Activated CD4-positive, CD25-positive, alpha-beta regulatory T cell treated with anti-CD3 and anti-CD28 coated beads, Interleukin-2, amount 50 U/mL, for 16 hours (primary cell): ENCODE data around the gene CA12.
"Not testable (repeated sequence)": the region's sequence is repeated elsewhere in the genome, so short reads cannot be mapped to it uniquely, and the experiment has no call there.

Source experiments
- DNase-seq: peaks from one replicate; pipeline ENCODE4 v3.0.0-alpha.2; 2020; ENCODE audit warnings: low read depth, low spot score

Gene CA12

GRCh38 chr15:63338170-63338569 lies 43.5 kb downstream of the CA12 start:
- DNase-seq, result no peak

DNA sequence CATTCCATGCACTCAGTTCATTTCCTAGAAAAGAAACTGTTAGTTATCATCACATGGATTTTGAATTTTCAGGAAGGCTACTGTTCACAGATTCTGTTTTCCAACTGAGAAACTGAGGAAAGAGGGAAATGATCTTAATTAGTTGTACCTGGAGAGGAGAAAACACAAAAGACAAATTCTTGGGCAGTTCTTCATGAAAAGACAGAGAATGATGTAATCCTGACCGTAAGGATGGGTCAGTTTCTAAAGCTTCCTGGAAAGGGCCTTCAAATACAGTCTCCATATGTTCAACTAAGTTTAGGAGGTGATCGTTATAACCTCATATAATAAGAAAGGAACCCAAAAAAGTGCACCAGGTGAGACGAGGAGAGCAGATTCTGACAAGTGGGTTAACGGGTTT lies 44.6 kb downstream of the CA12 start:
- DNase-seq, result no peak

GRCh38 chr15:63335543-63336240 lies 46.0 kb downstream of the CA12 start:
- no peak for DNase-seq

- DNase-seq, result no peak
Measured at GRCh38 chr15:63334821-63335220, 46.8 kb downstream of the CA12 start.

GRCh38 chr15:63332367-63333124 lies 49.1 kb downstream of the CA12 start:
- no peak for DNase-seq

- DNase-seq, result no peak
Measured at GRCh38 chr15:63331456-63331855, 50.2 kb downstream of the CA12 start.

GRCh38 chr15:63330926-63331325 lies 50.7 kb downstream of the CA12 start:
- DNase-seq, result no peak

DNA sequence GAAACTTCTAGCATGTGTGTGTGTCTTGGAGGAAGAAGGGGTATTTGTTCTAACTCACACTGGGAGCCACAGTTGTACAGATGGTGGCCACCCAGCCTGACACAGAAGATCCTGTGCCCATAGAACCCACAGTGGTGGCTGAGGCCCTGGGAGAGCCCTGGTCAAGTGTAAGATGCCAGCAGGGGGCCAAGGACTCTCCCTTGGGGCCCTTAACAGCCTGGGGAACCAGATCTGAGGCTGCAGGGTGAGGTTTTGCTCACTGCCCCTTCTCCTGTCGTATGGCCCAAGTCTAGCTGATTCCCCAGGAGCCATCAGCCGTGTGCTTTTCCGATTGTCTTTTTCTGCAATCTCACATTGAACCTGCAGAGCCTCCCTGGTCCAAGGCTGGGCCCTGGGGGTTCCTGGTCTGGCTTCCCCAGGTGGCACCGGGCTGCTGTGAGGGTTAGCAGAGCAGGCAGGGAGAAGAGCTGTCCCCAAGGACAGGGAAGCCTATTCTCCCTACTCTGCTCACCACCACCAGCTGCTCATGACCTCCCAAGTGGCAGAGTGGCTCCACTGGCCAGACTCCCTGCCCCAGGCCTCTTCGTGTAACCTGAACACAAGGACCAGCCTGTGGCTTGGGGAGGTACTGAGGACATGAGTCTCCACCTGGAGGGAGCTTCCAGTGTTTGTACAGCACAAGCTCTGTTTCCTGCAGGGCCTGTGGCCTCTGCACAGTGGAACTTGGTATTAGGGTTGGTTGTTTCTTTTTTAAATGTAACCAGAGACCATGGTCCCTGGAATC lies 51.9 kb downstream of the CA12 start:
- no peak for DNase-seq

GRCh38 chr15:63327648-63328421 lies 53.8 kb downstream of the CA12 start:
- DNase-seq, result no peak

DNA sequence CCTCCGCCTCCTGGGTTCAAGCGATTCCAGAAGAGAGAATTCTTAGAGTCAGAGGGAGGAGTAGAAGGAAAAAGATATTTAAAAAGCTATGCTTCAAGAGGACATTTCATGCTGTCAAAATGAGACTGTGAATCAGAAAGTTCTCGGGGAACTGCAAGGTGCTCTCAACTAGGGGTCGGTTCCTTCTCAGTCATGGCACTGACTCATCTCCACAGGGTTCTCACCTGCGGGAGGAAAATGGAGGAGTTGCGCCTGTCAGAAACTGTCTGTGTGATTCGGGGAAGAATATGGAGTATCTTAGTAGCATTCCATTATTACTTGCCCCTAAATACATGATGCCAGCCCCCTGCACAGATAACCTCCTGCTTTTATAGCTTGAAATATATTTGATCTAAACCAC lies 56.9 kb downstream of the CA12 start:
- no peak for DNase-seq

DNA sequence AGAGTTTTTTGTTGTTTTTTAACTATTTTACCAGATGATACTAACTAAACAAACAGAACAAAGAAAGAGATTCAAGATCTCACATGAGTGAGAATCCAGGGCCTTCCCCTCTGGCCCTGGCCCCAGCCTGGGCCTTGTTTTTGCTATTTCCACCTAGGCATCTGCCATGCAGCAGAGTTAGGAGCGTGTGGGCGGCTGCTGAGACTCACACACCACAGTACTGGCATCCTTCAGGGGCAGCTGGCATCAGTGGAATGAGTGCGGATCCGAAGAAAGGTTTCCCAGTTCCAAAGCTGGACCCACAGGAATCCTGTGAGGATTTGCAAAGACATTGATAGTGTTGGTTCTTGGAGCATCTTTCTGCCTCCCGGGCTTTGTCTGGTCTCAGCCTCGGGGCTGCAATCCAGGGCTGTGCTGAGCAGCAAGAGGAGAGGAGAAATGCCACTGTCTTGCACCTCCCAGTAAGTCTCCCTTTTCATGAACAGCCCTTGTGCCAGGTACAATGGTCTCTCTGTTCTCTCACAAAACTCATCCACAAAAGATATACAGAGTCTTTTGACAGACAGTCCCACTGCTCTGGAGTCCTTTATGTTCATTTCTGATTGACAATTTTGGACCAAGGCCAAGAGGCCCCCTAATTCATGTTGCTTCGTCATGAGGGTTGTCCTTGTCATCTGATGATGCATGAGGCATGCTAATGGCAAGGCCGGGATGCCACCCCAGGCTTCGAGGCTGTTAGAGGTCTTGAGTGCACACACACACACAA lies 57.7 kb downstream of the CA12 start:
- DNase-seq, result no peak

DNA sequence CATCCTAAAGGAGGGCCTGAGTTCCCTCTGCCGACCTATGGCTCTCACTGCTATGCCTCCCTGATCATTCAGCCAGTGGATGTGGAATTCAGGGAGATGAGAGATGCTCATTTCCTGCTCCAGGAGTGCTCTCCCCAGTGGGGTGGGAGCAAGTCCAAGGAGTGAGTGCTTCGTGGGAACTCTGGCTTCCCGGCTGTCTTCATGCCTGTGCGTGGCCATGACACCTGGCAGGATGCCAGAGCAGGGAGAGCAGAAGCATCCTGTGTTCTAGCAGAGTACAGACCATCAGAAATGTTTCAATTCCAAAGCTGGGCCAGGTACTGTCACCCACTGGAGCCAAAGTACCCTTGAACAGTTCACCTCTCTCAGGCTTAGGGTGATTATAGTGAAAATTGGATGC lies 59.1 kb downstream of the CA12 start:
- DNase-seq, result no peak

DNA sequence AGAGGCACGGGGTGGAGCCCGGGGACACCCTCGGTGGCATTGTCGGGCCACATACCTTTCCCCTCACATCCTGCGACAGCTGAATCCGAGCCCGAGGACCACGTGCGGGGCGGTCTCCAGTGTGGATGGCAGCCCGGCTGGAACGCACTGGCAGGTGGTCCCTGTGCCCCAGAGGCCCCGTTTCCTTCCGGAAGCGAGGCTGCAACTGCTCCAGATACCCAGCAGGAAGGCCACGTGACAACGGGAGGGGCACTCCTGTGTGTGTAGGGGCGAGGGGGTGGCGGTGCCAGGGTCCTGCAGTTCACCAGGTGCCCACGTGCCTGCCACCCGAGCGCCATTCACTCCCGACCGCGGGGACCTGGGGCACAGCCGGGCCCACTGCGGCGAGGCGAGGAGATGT lies 60.2 kb downstream of the CA12 start:
- no peak for DNase-seq

- DNase-seq, result not testable (repeated sequence)
Measured at GRCh38 chr15:63320981-63321380, 60.7 kb downstream of the CA12 start.

GRCh38 chr15:63320446-63320845 lies 61.2 kb downstream of the CA12 start:
- DNase-seq, result not testable (repeated sequence)

DNA sequence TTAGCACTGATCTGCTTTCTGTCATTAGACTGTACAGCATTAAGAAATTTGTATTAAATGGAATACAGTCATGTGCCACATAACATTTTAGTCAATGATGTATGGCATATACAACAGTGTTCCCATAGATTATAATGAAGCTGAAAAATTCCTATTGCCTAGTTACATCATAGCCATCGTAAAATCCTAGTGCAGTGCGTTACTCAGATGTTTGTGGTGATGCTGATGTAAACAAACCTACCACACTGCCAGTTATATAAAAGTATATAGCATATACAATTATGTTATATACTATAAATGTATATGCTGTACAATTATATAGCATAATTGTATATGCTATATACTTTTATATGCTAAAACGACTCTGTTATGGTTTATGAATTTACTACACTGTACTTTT lies 62.6 kb downstream of the CA12 start:
- DNase-seq, result no peak

DNA sequence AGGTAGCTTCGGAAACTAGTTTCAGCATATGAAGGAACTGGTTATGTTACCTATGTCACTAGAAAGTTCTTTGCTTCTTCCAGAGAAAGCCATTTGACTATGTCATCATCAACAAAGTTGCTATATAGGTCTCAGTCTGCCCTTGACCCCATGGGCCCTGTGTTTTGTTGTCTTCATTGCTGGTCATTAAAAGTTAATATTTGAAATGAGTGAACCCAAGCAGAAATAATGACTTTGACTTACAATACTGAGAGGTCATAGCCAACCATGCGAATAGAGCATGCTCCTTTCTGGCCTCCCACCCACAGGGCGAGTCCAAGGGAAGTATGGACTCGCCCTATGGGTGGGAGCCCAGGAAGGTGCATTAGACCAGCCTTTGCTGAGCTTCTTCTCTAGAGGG lies 63.3 kb downstream of the CA12 start:
- no peak for DNase-seq

DNA sequence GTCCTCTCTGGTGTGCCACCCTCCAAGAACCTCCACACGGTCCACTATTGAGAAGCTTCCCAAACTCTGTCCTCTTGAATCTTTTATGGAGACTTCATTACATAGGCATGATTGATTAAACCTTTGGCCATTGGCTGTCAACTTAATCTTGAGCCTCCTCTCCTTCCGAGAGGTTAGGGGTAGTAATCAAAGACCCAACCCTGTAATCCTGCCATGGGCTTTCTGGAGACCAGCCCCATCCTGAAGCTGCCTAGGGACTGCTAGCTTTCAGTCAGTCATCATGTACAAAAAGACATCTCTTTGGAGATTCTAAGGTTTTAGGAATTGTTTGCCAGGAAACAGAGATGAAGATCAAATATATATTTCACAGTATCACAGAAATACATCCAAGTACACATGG lies 67.2 kb downstream of the CA12 start:
- no peak for DNase-seq

- DNase-seq, result no peak
Measured at GRCh38 chr15:63313825-63314224, 67.8 kb downstream of the CA12 start.

GRCh38 chr15:63312286-63312685 lies 69.4 kb downstream of the CA12 start:
- DNase-seq, result no peak

DNA sequence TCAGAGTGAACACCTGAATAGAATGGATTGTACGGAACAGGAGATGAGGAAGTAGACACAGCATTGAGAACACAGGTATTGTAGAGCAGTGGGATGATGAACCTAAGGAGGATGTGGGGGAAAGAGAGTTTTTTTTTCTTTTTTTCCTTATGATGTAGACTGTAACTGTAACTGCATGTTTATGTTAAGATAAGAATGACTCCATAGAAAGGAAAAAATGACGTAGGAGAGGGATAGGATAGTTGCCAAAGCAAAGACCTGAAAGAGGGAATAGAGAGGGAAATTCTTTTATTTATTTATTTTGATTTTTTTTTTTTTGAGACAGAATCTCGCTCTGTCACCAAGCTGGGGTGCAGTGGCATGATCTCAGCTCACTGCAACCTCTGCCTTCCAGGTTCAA lies 71.0 kb downstream of the CA12 start:
- no peak for DNase-seq
